Hepatocyte (in vitro differentiated cells): ENCODE measurements around the gene RCAN2. TPM values are rescaled to one million over a fixed set of nuclear protein-coding genes. Genes with fewer than 3 reads are reported as not detected.

ENCODE experiments used
- DNase-seq: peaks from one replicate; pipeline ENCODE4 v3.0.0-alpha.2; 2016; ENCODE audit warnings: low spot score
- H2AFZ ChIP-seq: fragments of 200-600 bp; sonication (generic); 2 replicates; pipeline ENCODE4 v1.6.0; 2016; ENCODE audit warnings: antibody characterized with exemption, mild to moderate bottlenecking
- H3K27ac ChIP-seq: fragments of 200-600 bp; sonication (generic); 2 replicates; pipeline ENCODE4 v1.5.1; 2016; ENCODE audit warnings: mild to moderate bottlenecking
- H3K27me3 ChIP-seq: fragments of 200-600 bp; sonication (generic); 2 replicates; pipeline ENCODE4 v1.6.1; 2016
- H3K36me3 ChIP-seq: fragments of 200-600 bp; sonication (generic); replicated peaks from 2 replicates; pipeline ENCODE4 v1.5.1; 2016; ENCODE audit warnings: low read depth; ENCODE audit not compliant: insufficient read depth
- H3K4me1 ChIP-seq: fragments of 200-600 bp; sonication (generic); 2 replicates; pipeline ENCODE4 v1.5.1; 2016; ENCODE audit warnings: mild to moderate bottlenecking, moderate library complexity; ENCODE audit not compliant: insufficient read depth
- H3K4me2 ChIP-seq: fragments of 200-600 bp; sonication (generic); 2 replicates; pipeline ENCODE4 v1.6.0; 2016
- H3K4me3 ChIP-seq: fragments of 200-600 bp; sonication (generic); 2 replicates; pipeline ENCODE4 v1.5.1; 2016; ENCODE audit warnings: mild to moderate bottlenecking
- H3K79me2 ChIP-seq: fragments of 200-600 bp; sonication (generic); 2 replicates; pipeline ENCODE4 v1.6.0; 2017; ENCODE audit warnings: mild to moderate bottlenecking
- H3K9me2 ChIP-seq: fragments of 200-600 bp; sonication (generic); replicated peaks from 2 replicates; pipeline ENCODE4 v1.6.0; 2017; ENCODE audit warnings: mild to moderate bottlenecking; ENCODE audit not compliant: insufficient read depth
- H3K9me3 ChIP-seq: fragments of 200-600 bp; sonication (generic); 2 replicates; pipeline ENCODE4 v1.5.1; 2016; ENCODE audit warnings: low read depth, mild to moderate bottlenecking
- H4K20me1 ChIP-seq: fragments of 200-600 bp; sonication (generic); 2 replicates; pipeline ENCODE4 v1.6.0; 2016; ENCODE audit warnings: mild to moderate bottlenecking; ENCODE audit not compliant: insufficient read depth, poor library complexity, severe bottlenecking
- EZH2 ChIP-seq: fragments of 200-600 bp; sonication (generic); IDR thresholded peaks from 2 replicates; pipeline ENCODE4 v1.6.1; 2016; ENCODE audit warnings: antibody characterized with exemption, mild to moderate bottlenecking, borderline replicate concordance
- EZH2phosphoT487 ChIP-seq: fragments of 200-600 bp; sonication (generic); IDR thresholded peaks from one replicate; pipeline ENCODE4 v1.6.1; 2018; ENCODE audit warnings: antibody characterized with exemption, mild to moderate bottlenecking, low read depth, moderate library complexity; ENCODE audit not compliant: unreplicated experiment, severe bottlenecking
- WGBS: methylation state at CpG from one replicate; pipeline ENCODE4 v1.1.6; 2016; ENCODE audit warnings: low lambda C conversion rate; ENCODE audit errors: missing lambda C conversion rate; 5-methylcytosine and 5-hydroxymethylcytosine counted together
- polyA plus RNA-seq: library from polyadenylated mRNA; unstranded; fragments of >200 nt; fragmentation: Nextera tagmentation; extraction: Ambion mirVana; gene quantifications from 2 replicates; pipeline ENCODE4 v1.2.1, GENCODE V29; 2016
- total RNA-seq: library from RNA; depleted of rRNA; stranded (reverse); fragments of >200 nt; gene quantifications from 2 replicates; pipeline ENCODE4 v1.2.3, GENCODE V29; 2014
- TF ChIP-seq, protein P1 (sequence below): fragments of 200-600 bp; sonication (generic); IDR thresholded peaks from 2 replicates; pipeline ENCODE4 v1.5.1; 2016; ENCODE audit warnings: antibody characterized with exemption, mild to moderate bottlenecking; ENCODE audit not compliant: poor library complexity

The RCAN2 gene
- total and polyA plus RNA-seq, 2 experiments from 2014 or later = 5.0 to 6.6 TPM

- TF ChIP-seq EZH2 (no peak), EZH2phosphoT487 (no peak)
- TF ChIP-seq, protein P1, sequence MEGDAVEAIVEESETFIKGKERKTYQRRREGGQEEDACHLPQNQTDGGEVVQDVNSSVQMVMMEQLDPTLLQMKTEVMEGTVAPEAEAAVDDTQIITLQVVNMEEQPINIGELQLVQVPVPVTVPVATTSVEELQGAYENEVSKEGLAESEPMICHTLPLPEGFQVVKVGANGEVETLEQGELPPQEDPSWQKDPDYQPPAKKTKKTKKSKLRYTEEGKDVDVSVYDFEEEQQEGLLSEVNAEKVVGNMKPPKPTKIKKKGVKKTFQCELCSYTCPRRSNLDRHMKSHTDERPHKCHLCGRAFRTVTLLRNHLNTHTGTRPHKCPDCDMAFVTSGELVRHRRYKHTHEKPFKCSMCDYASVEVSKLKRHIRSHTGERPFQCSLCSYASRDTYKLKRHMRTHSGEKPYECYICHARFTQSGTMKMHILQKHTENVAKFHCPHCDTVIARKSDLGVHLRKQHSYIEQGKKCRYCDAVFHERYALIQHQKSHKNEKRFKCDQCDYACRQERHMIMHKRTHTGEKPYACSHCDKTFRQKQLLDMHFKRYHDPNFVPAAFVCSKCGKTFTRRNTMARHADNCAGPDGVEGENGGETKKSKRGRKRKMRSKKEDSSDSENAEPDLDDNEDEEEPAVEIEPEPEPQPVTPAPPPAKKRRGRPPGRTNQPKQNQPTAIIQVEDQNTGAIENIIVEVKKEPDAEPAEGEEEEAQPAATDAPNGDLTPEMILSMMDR = no peak
Measured at GRCh38 chr6:46289898-46290297, 201.4 kb downstream of the RCAN2 start.

DNA sequence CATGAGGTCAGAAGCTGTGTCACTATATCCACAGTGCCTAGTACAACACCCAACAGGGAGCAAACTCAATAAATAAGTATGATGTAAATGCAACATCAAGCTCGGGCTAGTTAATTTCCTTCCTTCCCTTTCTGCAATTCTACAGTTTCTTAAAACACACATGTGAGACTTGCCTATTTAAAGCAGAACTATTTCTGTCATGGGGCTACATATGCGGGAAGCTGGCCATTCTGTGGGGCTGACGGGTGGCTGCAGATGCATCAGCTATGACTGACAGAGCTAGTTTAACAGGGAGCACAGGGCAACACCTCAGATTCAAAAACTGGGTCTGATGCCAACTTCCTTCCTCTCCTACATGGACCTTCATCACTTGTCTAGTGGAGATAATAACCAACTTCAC lies 202.4 kb downstream of the RCAN2 start:
- TF ChIP-seq EZH2 (no peak), EZH2phosphoT487 (no peak)
- TF ChIP-seq, protein P1 = no peak
- DNase-seq = no peak

More at GRCh38 chr6:46289898-46290297, 201.4 kb downstream of the RCAN2 start:
- Histone ChIP-seq H3K27me3 (no peaks in the 10 kb centered on the region), H3K4me3 (no peak overlapping the region), H3K9me2 (no peaks in the 10 kb centered on the region), H2AFZ (no peak overlapping the region), H3K9me3 (no peaks in the 10 kb centered on the region), H3K4me2 (no peak overlapping the region), H4K20me1 (no peaks in the 10 kb centered on the region), H3K27ac (no peak overlapping the region), H3K4me1 (peaks cover 5% of the 10 kb centered on the region), H3K79me2 (no peaks in the 10 kb centered on the region), H3K36me3 (no peaks in the 10 kb centered on the region)
- no peak for DNase-seq
- WGBS = 88% methylated on average over 2 of the region's 2 CpGs

GRCh38 chr6:46287681-46288080 lies 203.6 kb downstream of the RCAN2 start:
- H3K9me2 ChIP-seq = no peaks in the 10 kb centered on the region
- TF ChIP-seq EZH2 = no peak
- TF ChIP-seq, protein P1 = no peak
- no peak for TF ChIP-seq EZH2phosphoT487
- no peaks in the 10 kb centered on the region for H4K20me1 ChIP-seq
- 41% methylated on average over 5 of the region's 5 CpGs for WGBS
- H2AFZ ChIP-seq = no peak overlapping the region
- no peaks in the 10 kb centered on the region for H3K79me2 ChIP-seq
- H3K27ac ChIP-seq = no peak overlapping the region
- H3K27me3 ChIP-seq = no peaks in the 10 kb centered on the region
- H3K4me2 ChIP-seq = no peak overlapping the region
- peaks cover 5% of the 10 kb centered on the region for H3K4me1 ChIP-seq
- DNase-seq = no peak
- H3K9me3 ChIP-seq = no peaks in the 10 kb centered on the region
- H3K4me3 ChIP-seq = no peak overlapping the region
- H3K36me3 ChIP-seq = no peaks in the 10 kb centered on the region

More for the DNA sequence above, 202.4 kb downstream of the RCAN2 start:
- Histone ChIP-seq H3K9me2 (no peaks in the 10 kb centered on the region), H3K4me1 (peaks cover 5% of the 10 kb centered on the region), H3K27me3 (no peaks in the 10 kb centered on the region), H3K4me3 (no peak overlapping the region), H3K9me3 (no peaks in the 10 kb centered on the region), H4K20me1 (no peaks in the 10 kb centered on the region), H3K79me2 (no peaks in the 10 kb centered on the region), H3K4me2 (no peak overlapping the region), H3K36me3 (no peaks in the 10 kb centered on the region), H3K27ac (no peak overlapping the region), H2AFZ (no peak overlapping the region)
- WGBS = 87% methylated on average over 3 of the region's 3 CpGs

DNA sequence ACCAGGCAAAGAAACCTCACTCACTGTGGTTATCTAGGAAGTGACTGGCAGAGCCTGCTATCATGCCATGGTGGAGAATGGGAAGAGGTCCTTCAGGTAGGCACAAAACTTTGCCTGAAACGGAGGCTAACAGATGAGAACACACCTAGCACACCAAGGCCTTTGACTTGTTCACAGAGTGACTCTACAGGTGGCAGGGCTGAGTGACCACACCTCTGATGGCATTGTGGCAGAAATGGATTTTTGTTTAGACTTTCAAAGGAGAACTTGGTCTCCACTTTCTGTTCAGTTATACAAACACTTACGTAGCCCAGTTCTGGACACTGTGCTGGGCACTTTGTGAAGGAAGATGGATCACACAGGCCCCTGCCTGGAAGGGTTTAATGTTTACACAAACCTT lies 204.2 kb downstream of the RCAN2 start:
- no peaks in the 10 kb centered on the region for H3K9me2 ChIP-seq
- no peaks in the 10 kb centered on the region for H3K36me3 ChIP-seq
- no peak overlapping the region for H3K27ac ChIP-seq
- TF ChIP-seq EZH2phosphoT487 (no peak), EZH2 (no peak)
- TF ChIP-seq, protein P1 = no peak
- H3K4me2 ChIP-seq = no peak overlapping the region
- no peak for DNase-seq
- H2AFZ ChIP-seq = no peak overlapping the region
- no peaks in the 10 kb centered on the region for H4K20me1 ChIP-seq
- H3K79me2 ChIP-seq = no peaks in the 10 kb centered on the region
- WGBS = 97% methylated on average over 2 of the region's 2 CpGs
- no peaks in the 10 kb centered on the region for H3K9me3 ChIP-seq
- no peaks in the 10 kb centered on the region for H3K27me3 ChIP-seq
- peaks cover 5% of the 10 kb centered on the region for H3K4me1 ChIP-seq
- H3K4me3 ChIP-seq = no peak overlapping the region
